Stimulated activated naive B cell treated with anti-CD40 and anti-IgM and Interleukin-4, amounts not matched to agents 10 μg/mL and 1 μg/mL and 100 μg/mL, for 72 hours (primary cell): ENCODE measurements around the gene DCLK2.

Experiments used
- ATAC-seq, 2 donors: fragments of 150-1000 bp; cut with Tn5 transposase; replicated peaks; 2 replicates each; pipeline ENCODE4 v1.10.0; 2021; ENCODE audit warnings: moderate library complexity in 1 of 2
- DNase-seq: peaks from one replicate; pipeline ENCODE4 v3.0.0; 2021
- H3K27ac Mint-ChIP-seq: one replicate; pipeline ENCODE4 v1.8.0; 2022; ENCODE audit warnings: mild to moderate bottlenecking, mixed read lengths
- H3K27me3 Mint-ChIP-seq, 2 donors: one replicate each; pipeline ENCODE4 v1.8.0; 2022; ENCODE audit warnings: mixed read lengths in 2 of 2
- H3K36me3 Mint-ChIP-seq, 2 donors: one replicate each; pipeline ENCODE4 v1.8.0; 2022; ENCODE audit warnings: mixed read lengths in 2 of 2, mild to moderate bottlenecking in 1 of 2
- H3K4me1 Mint-ChIP-seq, 2 donors: one replicate each; pipeline ENCODE4 v1.8.0; 2022; ENCODE audit warnings: mixed read lengths in 2 of 2, mild to moderate bottlenecking in 1 of 2
- H3K4me3 Mint-ChIP-seq, 2 donors: one replicate each; pipeline ENCODE4 v1.8.0; 2022; ENCODE audit warnings: mild to moderate bottlenecking in 2 of 2, mixed read lengths in 2 of 2, moderate library complexity in 1 of 2
- H3K9me3 Mint-ChIP-seq, 2 donors: one replicate each; pipeline ENCODE4 v1.8.0; 2022; ENCODE audit warnings: mixed read lengths in 2 of 2, mild to moderate bottlenecking in 1 of 2

The DCLK2 gene

DNA sequence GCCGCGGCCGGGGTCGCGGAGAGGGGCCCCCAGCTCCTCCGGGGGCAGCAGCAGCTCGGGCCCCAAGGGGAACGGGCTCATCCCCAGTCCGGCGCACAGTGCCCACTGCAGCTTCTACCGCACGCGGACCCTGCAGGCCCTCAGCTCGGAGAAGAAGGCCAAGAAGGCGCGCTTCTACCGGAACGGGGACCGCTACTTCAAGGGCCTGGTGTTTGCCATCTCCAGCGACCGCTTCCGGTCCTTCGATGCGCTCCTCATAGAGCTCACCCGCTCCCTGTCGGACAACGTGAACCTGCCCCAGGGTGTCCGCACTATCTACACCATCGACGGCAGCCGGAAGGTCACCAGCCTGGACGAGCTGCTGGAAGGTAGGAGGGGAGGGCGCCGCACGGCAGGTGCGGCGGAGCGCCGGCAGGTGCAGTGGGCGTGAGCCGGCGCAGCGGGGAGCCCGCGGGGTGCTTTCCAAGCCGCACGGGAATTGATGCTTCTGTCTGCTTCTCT is 886 bp downstream of the DCLK2 start:
- no peaks in the 10 kb centered on the region for H3K9me3 Mint-ChIP-seq
- DNase-seq (peak; percentile 39), ATAC-seq (peak; percentile 53 to 55)
- H3K36me3 Mint-ChIP-seq: no peaks in the 10 kb centered on the region
- peak overlapping the region; percentile 84 to 89 for H3K4me3 Mint-ChIP-seq
- H3K27ac Mint-ChIP-seq: peak overlapping the region; percentile 81
- peaks cover 13 to 30% of the 10 kb centered on the region in 2 donors for H3K4me1 Mint-ChIP-seq
- peaks cover 16 to 33% of the 10 kb centered on the region in 2 donors for H3K27me3 Mint-ChIP-seq

DNA sequence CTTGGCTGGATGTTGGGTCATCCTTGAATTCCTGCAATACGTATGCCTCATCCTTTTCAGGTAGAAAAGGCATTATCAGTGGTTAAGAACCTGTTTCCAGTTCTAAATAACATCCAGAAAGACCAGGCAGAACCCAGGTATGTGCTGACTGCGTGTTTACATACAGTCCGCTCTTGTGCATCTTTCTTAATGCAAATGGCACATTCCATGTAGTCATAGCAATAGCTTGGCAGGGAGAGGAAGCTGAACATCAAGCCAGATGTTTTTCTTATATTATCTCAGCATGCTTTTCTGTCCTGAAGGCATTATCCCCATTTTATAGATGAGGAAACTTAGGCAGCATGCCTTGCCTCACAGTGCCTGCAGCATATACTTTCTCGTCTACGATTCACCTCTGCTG is 2.1 kb downstream of the DCLK2 start:
- DNase-seq (no peak), ATAC-seq (no peak)
- Mint-ChIP-seq H3K27ac (no peak overlapping the region), H3K4me1 (peaks cover 16 to 30% of the 10 kb centered on the region in 2 donors), H3K4me3 (no peak overlapping the region), H3K9me3 (no peaks in the 10 kb centered on the region), H3K27me3 (peaks cover 18 to 33% of the 10 kb centered on the region in 2 donors), H3K36me3 (peaks cover 0 to 5% of the 10 kb centered on the region in 2 donors)

DNA sequence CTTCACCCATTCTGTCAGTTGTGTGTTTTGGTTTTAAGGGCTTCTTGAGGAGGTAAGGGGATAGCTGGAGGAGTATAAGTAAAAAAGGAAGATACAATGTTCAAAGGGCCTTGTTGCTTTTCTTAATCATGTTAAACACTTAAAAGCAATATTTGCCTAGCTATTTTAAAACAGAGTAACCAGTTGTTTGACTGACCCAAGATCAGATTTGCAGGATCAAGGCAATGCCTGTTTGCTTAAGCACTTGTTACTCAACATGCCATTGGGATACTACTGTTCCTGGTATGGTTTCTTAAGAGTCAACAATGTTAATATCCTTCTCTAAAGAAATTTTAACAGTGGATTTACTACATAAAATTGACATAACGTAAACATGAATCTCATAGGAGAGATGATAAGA is 2.6 kb downstream of the DCLK2 start:
- Mint-ChIP-seq H3K4me3 (no peak overlapping the region), H3K27ac (no peak overlapping the region), H3K36me3 (peaks cover 0 to 5% of the 10 kb centered on the region in 2 donors), H3K27me3 (peaks cover 13 to 29% of the 10 kb centered on the region in 2 donors), H3K4me1 (peaks cover 16 to 30% of the 10 kb centered on the region in 2 donors), H3K9me3 (no peaks in the 10 kb centered on the region)
- no peak for DNase-seq
- no peak for ATAC-seq

DNA sequence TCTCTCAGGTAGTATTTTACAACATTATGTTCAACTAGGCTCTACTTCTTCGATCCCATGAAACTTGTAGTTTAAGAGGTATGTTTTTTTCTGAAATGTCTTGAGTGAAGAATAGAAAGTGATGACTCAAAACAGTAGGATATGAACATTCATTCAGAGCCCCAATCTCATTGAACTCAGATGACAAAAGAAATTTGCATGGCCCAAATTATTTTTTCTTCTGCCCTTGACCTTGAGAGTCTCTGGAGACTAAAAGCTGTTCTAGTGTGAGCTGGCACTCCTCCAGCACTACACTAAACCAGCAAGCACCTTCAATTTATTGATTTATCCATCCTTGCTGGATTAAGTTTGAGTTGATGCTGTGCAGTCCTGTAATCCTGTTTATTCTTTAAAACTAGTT is 4.0 kb downstream of the DCLK2 start:
- DNase-seq (peak; percentile 44), ATAC-seq (peak; percentile 80)
- Mint-ChIP-seq H3K4me3 (peak overlapping the region; percentile 36 to 41), H3K27me3 (peaks cover 5 to 20% of the 10 kb centered on the region in 2 donors), H3K36me3 (peaks cover 0 to 7% of the 10 kb centered on the region in 2 donors), H3K4me1 (peaks cover 16 to 30% of the 10 kb centered on the region in 2 donors), H3K27ac (peak overlapping the region; percentile 4), H3K9me3 (no peaks in the 10 kb centered on the region)

DNA sequence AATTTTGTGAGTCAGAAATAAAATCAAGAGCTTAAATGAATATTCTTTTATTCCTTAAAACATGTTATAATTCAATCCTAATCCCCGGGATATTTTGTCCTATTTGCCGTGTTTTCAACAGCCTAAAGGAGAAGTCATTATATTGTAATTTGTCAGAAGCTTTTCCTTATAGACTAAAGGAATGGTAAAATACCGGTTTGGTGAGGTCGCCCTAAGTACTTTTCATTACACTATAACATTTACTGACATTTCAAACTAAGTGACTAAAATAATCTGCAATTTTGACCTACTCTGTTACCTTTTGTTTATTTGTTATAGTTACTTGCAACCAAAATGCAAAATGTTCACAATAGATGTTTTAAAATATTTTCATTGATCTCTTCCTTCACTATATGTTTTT is 8.8 kb downstream of the DCLK2 start:
- DNase-seq: no peak
- Mint-ChIP-seq H3K36me3 (peaks cover 0 to 11% of the 10 kb centered on the region in 2 donors), H3K27ac (no peak overlapping the region), H3K9me3 (no peaks in the 10 kb centered on the region), H3K27me3 (peaks cover 5 to 19% of the 10 kb centered on the region in 2 donors), H3K4me1 (peaks cover 9 to 17% of the 10 kb centered on the region in 2 donors), H3K4me3 (no peak overlapping the region)
- ATAC-seq: no peak

DNA sequence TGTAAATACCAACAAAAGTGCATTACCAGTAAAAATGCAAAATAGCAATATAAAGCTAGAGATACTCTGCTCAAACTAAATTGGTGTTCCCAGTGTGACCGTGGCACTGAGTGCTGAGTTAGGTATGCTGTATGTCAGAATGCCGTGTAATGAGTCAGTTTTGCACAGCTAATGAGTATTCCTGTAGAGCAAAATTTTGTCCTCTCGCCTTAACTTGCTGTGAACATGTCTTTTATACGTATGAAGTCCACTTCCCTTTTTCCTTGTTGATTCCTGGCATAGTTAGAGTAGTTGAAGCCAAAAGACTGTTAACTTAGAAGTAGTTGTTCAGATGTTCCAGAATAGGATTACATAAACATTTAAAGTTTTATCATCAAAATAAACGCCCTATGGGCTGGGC is 11.5 kb downstream of the DCLK2 start:
- Mint-ChIP-seq H3K27ac (no peak overlapping the region), H3K4me3 (no peak overlapping the region), H3K27me3 (peaks cover 3 to 17% of the 10 kb centered on the region in 2 donors), H3K36me3 (peaks cover 0 to 9% of the 10 kb centered on the region in 2 donors), H3K4me1 (peaks cover 5% of the 10 kb centered on the region in 2 donors), H3K9me3 (no peaks in the 10 kb centered on the region)
- no peak for DNase-seq
- no peak for ATAC-seq

DNA sequence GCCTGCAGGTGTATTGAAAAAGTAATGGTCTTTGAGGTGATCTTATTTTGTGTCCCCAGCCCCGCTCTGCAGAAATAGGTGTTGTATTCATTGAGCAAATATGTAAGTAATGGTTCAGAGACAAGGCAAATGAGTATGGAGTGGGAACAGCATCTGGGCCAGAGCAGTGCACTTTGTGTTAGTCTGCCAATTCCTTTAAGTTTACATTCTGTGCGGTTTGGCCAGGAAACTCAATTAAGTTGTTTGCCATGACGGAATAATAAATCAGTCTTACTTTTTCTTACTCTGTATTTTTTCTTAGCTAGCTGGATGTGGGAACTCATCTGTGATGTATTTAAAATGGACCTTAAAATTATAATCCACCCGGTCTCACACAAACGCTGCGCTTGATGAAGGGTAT is 12.6 kb downstream of the DCLK2 start:
- Mint-ChIP-seq H3K4me3 (no peak overlapping the region), H3K9me3 (no peaks in the 10 kb centered on the region), H3K27me3 (peaks cover 0 to 13% of the 10 kb centered on the region in 2 donors), H3K4me1 (peaks cover 2 to 5% of the 10 kb centered on the region in 2 donors), H3K36me3 (peaks cover 0 to 6% of the 10 kb centered on the region in 2 donors), H3K27ac (no peak overlapping the region)
- no peak for ATAC-seq
- no peak for DNase-seq

DNA sequence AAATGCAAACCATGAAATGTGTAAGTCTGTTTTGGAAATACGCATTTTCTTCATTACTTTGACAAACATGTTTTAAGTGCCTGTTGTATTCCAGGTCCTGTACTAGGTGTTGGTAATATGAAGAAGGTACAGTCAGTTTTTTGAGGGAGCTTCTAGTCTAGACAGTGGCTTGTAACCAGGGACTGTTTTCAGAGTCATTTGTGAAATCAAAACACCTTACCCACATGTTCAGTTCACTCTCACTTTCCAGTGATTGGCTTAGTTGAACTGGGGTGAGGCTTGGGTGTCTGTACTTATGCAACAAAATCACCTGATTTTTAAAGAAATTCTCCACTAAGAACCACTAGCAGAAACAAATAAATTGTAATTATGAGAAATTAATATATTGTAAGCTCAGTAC is 16.4 kb downstream of the DCLK2 start:
- Mint-ChIP-seq H3K27ac (no peak overlapping the region), H3K27me3 (no peaks in the 10 kb centered on the region)

DNA sequence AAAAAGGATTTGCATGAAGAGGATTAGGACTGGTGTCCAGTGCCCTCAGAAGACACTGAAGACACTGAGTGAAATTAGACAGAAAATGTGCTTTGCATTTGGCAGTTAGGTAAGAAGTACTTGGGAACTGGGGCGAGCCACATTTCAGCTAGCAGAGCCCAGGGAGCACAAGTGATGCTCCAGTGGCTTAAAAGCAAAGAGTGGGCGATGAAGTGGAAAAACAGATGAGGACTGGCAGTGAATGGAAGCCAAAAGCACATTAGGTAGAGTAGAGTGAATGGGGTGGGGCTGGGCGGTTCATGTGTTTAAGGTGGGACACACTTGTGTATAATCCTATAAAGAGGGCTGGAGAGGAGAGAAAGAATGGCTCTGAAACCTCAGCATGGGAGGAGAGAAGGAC is 18.4 kb downstream of the DCLK2 start:
- Mint-ChIP-seq H3K27me3 (no peaks in the 10 kb centered on the region), H3K4me3 (no peak overlapping the region), H3K4me1 (peaks cover 0 to 2% of the 10 kb centered on the region in 2 donors)

More for the DNA sequence above, 16.4 kb downstream of the DCLK2 start:
- Mint-ChIP-seq H3K4me3 (no peak overlapping the region), H3K36me3 (no peaks in the 10 kb centered on the region), H3K4me1 (peaks cover 0 to 2% of the 10 kb centered on the region in 2 donors), H3K9me3 (no peaks in the 10 kb centered on the region)
- ATAC-seq (peak in 1 of 2 donors; percentile 56), DNase-seq (no peak)

DNA sequence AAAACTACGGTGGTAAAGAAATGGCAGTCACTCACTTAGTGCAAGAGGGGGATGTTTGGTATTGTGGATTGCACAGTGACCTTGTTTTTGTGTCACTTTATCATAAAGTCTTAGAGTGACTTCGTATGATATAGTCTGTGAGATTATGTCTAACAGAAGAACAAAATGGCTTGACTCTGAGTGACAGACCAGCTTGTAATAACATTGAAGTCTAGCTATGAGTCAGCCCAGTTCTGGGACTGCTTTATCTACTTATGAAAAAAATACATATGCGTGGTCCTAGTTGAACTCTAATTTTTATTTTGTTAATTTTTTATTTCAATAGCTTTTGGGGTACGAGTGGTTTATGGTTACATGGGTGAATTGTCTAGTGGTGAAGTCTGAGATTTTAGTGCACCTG is 20.0 kb downstream of the DCLK2 start:
- H3K27me3 Mint-ChIP-seq: peaks cover 0 to 6% of the 10 kb centered on the region in 2 donors
- H3K4me3 Mint-ChIP-seq: no peak overlapping the region
- H3K36me3 Mint-ChIP-seq: peaks cover 0 to 3% of the 10 kb centered on the region in 2 donors
- DNase-seq: no peak
- ATAC-seq: peak; percentile 57 to 73
- H3K4me1 Mint-ChIP-seq: peaks cover 0 to 2% of the 10 kb centered on the region in 2 donors
- no peak overlapping the region for H3K27ac Mint-ChIP-seq
- no peaks in the 10 kb centered on the region for H3K9me3 Mint-ChIP-seq

More for the DNA sequence above, 18.4 kb downstream of the DCLK2 start:
- ATAC-seq (no peak), DNase-seq (no peak)
- Mint-ChIP-seq H3K27ac (no peak overlapping the region), H3K9me3 (no peaks in the 10 kb centered on the region), H3K36me3 (no peaks in the 10 kb centered on the region)

DNA sequence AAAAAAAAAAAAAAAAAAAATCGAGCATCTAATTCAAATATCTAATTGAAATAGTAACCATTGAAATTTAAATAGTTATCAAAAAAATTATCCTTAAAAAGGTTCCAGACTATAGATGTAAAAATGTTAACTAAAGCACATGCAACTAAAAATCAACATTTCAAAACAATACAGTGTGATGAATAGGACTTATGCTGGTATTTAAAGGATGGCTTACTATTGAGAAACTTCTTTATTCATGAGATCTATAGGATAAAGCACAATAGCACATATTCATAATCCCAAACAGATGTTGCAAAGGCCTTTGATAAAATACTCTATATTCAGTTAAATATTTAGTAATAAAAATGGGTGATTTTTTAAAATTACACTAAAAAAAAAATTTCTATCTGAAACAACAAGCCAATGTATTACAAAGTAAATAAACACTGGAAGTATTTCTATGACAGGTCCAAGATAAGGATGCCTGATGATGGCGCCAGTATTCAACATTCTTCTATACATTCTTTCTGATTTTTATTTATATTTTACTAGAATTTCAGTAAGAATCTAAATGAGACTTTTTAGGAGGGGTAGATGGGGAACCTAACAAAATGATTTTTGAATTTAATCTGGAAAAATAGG is 26.3 kb downstream of the DCLK2 start:
- Mint-ChIP-seq H3K36me3 (peaks cover 0 to 8% of the 10 kb centered on the region in 2 donors), H3K4me3 (no peak overlapping the region), H3K27me3 (peaks cover 0 to 6% of the 10 kb centered on the region in 2 donors), H3K27ac (no peak overlapping the region), H3K9me3 (no peaks in the 10 kb centered on the region), H3K4me1 (peaks cover 0 to 2% of the 10 kb centered on the region in 2 donors)
- ATAC-seq (no peak), DNase-seq (no peak)

DNA sequence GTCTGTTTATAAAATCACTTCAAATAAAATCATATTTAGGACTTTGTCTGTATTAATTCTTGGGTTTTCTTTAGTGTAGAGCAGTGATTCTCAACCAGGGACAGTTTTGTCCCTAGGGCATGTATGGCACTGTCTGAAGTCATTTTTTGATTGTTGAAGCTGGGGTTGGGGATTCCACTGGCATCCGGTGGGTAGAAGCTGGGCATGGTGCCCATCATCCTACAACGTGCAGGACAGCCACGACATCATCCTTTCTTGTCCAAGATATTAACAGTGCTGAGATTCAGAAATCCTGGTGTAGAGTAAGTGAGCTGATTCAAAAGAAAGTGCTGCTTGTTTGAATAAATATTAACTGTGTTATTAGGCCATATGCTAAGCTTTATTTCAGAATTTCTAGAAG is 28.6 kb downstream of the DCLK2 start:
- no peak overlapping the region for H3K27ac Mint-ChIP-seq
- peaks cover 0 to 3% of the 10 kb centered on the region in 2 donors for H3K9me3 Mint-ChIP-seq
- DNase-seq (no peak), ATAC-seq (no peak)
- H3K27me3 Mint-ChIP-seq: peaks cover 0 to 6% of the 10 kb centered on the region in 2 donors
- peaks cover 0 to 2% of the 10 kb centered on the region in 2 donors for H3K4me1 Mint-ChIP-seq
- peaks cover 0 to 8% of the 10 kb centered on the region in 2 donors for H3K36me3 Mint-ChIP-seq
- H3K4me3 Mint-ChIP-seq: no peak overlapping the region

DNA sequence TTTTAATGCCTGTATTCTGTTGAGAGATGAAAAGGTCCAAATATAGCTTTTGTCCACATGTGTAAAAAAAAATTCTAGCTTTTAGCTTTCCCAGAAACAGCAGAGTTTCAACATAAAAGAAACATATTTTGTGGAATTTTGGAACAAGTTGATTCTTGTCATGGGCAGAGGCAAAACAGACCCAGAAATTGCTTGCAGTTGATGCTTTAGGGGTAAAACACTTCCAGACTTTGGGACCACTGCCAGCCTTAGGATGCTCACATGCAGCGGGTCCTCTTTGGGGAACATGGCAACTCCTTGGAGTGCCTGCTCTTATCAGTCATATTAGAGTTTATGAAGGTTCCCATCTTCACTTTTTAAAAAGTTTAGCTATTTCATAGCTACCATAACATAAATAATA is 30.4 kb downstream of the DCLK2 start:
- no peak overlapping the region for H3K27ac Mint-ChIP-seq
- peaks cover 1 to 8% of the 10 kb centered on the region in 2 donors for H3K36me3 Mint-ChIP-seq
- no peak overlapping the region for H3K4me3 Mint-ChIP-seq
- H3K27me3 Mint-ChIP-seq: no peaks in the 10 kb centered on the region
- ATAC-seq (no peak), DNase-seq (no peak)
- peaks cover 5 to 7% of the 10 kb centered on the region in 2 donors for H3K9me3 Mint-ChIP-seq
- peaks cover 0 to 2% of the 10 kb centered on the region in 2 donors for H3K4me1 Mint-ChIP-seq

DNA sequence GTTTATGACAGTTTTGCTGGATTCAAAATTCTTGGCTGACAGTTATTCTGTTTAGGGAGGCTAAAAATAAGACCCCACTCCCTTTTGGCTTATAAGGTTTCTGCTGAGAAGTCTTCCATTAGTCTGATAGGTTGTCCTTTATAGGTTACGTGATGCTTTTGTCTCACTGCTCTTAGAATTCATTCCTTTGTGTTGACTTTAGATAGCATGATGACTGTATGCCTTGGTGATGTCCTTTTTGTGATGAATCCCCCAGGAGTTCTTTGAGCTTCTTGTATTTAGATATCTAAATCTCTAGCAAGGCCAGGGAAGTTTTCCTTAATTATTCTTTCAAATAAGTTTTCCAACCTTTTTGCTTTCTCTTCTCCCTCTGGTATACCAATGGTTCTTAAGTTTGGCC is 36.4 kb downstream of the DCLK2 start:
- H3K27me3 Mint-ChIP-seq: no peaks in the 10 kb centered on the region
- peaks cover 18 to 24% of the 10 kb centered on the region in 2 donors for H3K4me1 Mint-ChIP-seq
- DNase-seq: no peak
- H3K27ac Mint-ChIP-seq: no peak overlapping the region
- no peak overlapping the region for H3K4me3 Mint-ChIP-seq
- H3K36me3 Mint-ChIP-seq: peaks cover 5 to 15% of the 10 kb centered on the region in 2 donors
- ATAC-seq: no peak
- peaks cover 13 to 14% of the 10 kb centered on the region in 2 donors for H3K9me3 Mint-ChIP-seq

DNA sequence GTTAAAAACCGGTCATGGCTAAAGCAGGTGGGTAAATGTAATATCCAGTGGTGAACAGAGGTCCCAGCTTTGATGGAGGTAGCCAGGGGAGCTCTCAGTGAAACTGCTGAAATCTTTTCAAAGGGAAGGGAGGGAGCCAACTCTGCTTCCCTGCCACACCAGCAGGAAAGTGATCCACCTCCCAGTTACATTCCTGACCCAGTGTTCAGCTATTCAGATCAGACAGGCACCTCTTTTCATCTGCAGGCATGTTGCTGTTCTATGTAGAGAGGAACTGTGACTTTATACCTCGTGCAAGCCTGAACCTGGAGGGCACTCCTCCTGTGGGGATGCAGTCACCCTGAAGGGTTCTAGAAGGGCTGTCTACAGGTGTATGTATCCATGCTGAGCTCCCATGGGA is 37.6 kb downstream of the DCLK2 start:
- Mint-ChIP-seq H3K4me1 (peaks cover 23 to 24% of the 10 kb centered on the region in 2 donors), H3K27me3 (no peaks in the 10 kb centered on the region), H3K9me3 (peaks cover 13% of the 10 kb centered on the region in 2 donors)

More for the DNA sequence above, 37.6 kb downstream of the DCLK2 start:
- no peak overlapping the region for H3K4me3 Mint-ChIP-seq
- no peak for ATAC-seq
- H3K36me3 Mint-ChIP-seq: peaks cover 5 to 15% of the 10 kb centered on the region in 2 donors
- no peak for DNase-seq
- peak overlapping the region; percentile 9 for H3K27ac Mint-ChIP-seq
